ENCODE results near the gene NKTR. TPM values are rescaled to one million over a fixed set of nuclear protein-coding genes. Genes with fewer than 3 reads are reported as not detected.
A peak's percentile ranks its signal among the peaks of the same experiment; 100 is the strongest.

NKTR gene
- total and polyA plus RNA-seq, 7 donors = 1.8 to 130 (median 81.3) TPM

DNA sequence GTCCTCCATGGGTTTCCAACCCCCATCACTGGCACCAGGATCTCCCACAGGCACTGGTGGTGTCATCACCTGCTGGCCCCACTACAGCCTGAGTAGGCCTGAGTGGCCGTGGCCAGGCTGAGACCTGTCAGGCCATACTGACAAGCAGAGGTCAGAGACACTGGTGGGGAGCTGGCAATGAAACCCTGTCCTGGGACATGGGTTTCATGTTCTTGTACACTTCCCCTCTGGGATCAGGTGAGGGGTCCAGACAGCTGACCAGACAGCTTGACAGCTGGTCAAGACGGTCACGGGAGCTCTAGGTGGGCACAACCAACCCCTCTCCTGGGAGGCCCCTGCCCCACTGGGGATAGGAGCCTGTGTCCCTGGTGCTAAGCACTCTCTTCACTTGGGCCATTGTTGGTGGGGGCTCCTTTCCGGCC lies 66.1 kb downstream of the NKTR start:
- Histone ChIP-seq H3K27ac (peak overlapping the region in 3 of 4 donors; percentile 18 to 44 (median 43)), H3K4me3 (no peak overlapping the region), H3K9me3 (no peaks in the 10 kb centered on the region), H3K27me3 (no peaks in the 10 kb centered on the region), H3K36me3 (peaks cover 0 to 2% (median 0%) of the 10 kb centered on the region in 4 donors), H3K4me1 (peaks cover 0 to 31% (median 29%) of the 10 kb centered on the region in 4 donors)
- 75 to 88% methylated on average over 4 of the region's 4 CpGs for WGBS, 2 donors
- no peak for TF ChIP-seq POLR2A (IDR thresholded peaks at IDR 0.05)
- TF ChIP-seq CTCF (IDR thresholded peaks at IDR 0.05) = no peak
- TF ChIP-seq EP300 (IDR thresholded peaks at IDR 0.05) = no peak
- no peak for TF ChIP-seq POLR2AphosphoS5 (IDR thresholded peaks at IDR 0.05)
- DNase-seq = peak; percentile 68
- intact Hi-C loops (cut with DNase I) = no loop called here

DNA sequence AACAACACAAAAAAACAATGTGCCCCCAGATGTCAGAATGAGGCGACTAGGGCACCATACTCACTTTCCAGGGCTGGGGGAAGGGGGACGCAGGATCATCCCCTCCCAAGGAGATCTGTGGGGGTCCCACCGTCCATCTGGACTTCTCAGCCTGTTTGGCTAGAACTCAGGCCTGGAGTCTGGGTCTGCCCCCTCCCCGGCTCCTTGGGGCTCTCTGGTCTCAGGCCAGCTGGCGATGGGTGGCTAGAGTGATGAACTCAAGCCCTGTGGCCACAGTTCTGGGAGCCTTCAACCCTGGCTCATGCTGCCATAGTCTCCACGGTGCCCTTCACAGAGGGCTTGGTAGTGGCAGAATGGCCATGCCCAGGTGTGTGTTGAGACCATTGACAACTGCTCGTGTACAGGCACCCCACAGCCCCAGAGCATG lies 66.6 kb downstream of the NKTR start:
- WGBS, 2 donors = 56 to 74% methylated on average over 7 of the region's 7 CpGs
- peak overlapping the region in 2 of 4 donors; percentile 18 to 43 for H3K27ac ChIP-seq
- intact Hi-C loops (cut with DNase I) = no loop called here
- peak; percentile 71 for DNase-seq
- no peak overlapping the region for H3K4me3 ChIP-seq
- peaks cover 0 to 31% (median 29%) of the 10 kb centered on the region in 4 donors for H3K4me1 ChIP-seq
- no peaks in the 10 kb centered on the region for H3K9me3 ChIP-seq
- TF ChIP-seq EP300 (IDR thresholded peaks at IDR 0.05) = no peak
- TF ChIP-seq POLR2AphosphoS5 (IDR thresholded peaks at IDR 0.05) = no peak
- TF ChIP-seq CTCF (IDR thresholded peaks at IDR 0.05) = no peak
- TF ChIP-seq POLR2A (IDR thresholded peaks at IDR 0.05) = no peak
- H3K27me3 ChIP-seq = no peaks in the 10 kb centered on the region
- no peaks in the 10 kb centered on the region for H3K36me3 ChIP-seq

DNA sequence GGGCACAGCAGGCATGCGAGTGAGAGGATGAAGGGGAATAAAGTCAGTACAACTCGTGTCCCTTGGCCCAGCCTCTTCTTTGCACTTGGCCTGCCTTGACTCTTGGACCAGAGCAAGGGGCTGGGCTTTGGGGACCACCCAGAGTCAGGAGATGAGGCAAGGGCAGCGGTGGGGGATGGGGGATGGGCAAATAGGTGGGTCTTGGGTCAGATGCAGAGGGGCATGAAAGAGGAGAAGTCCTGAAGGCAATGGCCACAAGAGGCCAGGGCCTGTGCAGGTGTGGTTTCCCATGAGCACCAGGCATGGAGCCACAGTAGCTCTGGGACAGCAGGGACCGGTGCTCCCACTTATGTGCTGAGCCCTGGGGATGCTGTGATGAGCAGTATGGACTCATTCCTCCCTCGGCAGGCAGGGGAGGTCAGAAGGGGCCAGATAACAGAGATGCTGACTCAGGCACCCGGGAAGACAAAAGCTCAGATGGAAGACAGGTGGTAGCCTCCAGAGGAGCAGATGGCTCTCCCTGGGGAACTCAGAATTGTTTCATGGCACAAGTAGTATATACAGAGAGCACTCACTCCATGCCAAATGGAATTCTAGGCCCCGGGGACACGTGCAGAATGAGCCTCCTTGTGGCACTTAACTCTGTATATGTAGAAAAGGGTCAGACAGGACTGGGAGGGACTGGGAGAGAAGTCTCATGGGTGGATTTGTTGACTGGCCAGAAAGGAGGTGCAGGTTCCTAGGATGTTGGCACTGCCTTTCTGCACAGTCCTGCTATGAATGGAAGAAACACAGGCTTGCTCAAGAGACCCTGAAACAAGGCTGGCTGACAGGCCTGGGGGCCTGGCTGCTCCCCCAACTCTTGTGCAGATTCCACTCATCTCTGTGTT lies 67.3 kb downstream of the NKTR start:
- H3K4me3 ChIP-seq = no peak overlapping the region
- H3K4me1 ChIP-seq = peaks cover 0 to 31% (median 29%) of the 10 kb centered on the region in 4 donors
- WGBS, 2 donors = 51 to 60% methylated on average over 8 of the region's 8 CpGs
- intact Hi-C loops (cut with DNase I) = no loop called here
- H3K27me3 ChIP-seq = no peaks in the 10 kb centered on the region
- peak; percentile 64 for DNase-seq
- no peaks in the 10 kb centered on the region for H3K36me3 ChIP-seq
- H3K9me3 ChIP-seq = no peaks in the 10 kb centered on the region
- no peak overlapping the region for H3K27ac ChIP-seq
- TF ChIP-seq POLR2AphosphoS5 (IDR thresholded peaks at IDR 0.05) = peak in 1 of 4 donors; percentile 29
- TF ChIP-seq POLR2A (IDR thresholded peaks at IDR 0.05) = no peak

DNA sequence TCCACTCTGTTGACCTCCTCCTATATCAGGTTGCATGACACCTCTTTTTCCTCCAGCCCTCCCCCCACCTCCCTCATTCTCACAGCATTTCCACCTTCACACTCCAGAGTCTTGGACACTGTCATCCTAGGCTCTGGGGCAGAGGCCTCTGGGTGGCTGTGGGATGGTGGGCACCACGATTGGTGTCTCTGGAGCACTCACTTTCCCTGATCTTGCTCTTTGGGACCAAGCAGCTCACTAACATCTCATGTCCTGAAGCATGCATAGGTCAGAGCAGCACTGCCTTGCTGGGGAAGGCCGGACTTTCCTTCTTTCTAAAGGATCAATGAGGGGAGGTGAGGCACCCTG lies 67.9 kb downstream of the NKTR start:
- H3K4me3 ChIP-seq = no peak overlapping the region
- TF ChIP-seq POLR2AphosphoS5 (IDR thresholded peaks at IDR 0.05) (no peak), EP300 (IDR thresholded peaks at IDR 0.05) (no peak), CTCF (IDR thresholded peaks at IDR 0.05) (no peak), POLR2A (IDR thresholded peaks at IDR 0.05) (no peak)
- intact Hi-C loops (cut with DNase I) = no loop called here
- no peak overlapping the region for H3K27ac ChIP-seq
- peaks cover 0 to 31% (median 29%) of the 10 kb centered on the region in 4 donors for H3K4me1 ChIP-seq
- no peaks in the 10 kb centered on the region for H3K9me3 ChIP-seq
- WGBS, 2 donors = 87 to 89% methylated on average over 2 of the region's 2 CpGs
- peak; percentile 49 for DNase-seq
- no peaks in the 10 kb centered on the region for H3K36me3 ChIP-seq
- no peaks in the 10 kb centered on the region for H3K27me3 ChIP-seq

DNA sequence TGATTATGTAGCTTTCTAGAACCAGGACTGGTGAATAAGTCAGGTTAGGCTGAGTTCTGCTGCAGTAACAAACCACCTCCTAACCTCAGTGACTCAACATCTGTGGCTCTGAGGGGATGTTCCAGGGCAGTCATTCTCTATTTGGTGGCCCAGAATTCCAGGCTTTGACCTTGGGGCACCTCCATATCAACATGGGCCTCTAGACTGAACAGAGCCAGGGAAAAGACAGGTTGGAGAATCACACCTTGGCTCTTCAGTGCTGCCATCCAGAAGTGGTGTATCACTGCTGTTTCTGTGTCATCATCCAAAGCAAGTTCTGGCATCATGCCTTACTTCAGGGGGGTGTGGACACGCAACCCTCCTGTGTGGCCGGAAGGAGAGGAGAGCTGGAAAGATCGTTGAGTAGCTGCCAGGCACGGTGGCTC lies 68.3 kb downstream of the NKTR start:
- no peaks in the 10 kb centered on the region for H3K27me3 ChIP-seq
- H3K9me3 ChIP-seq = no peaks in the 10 kb centered on the region
- peaks cover 0 to 31% (median 29%) of the 10 kb centered on the region in 4 donors for H3K4me1 ChIP-seq
- 86 to 89% methylated on average over 4 of the region's 4 CpGs for WGBS, 2 donors
- TF ChIP-seq POLR2AphosphoS5 (IDR thresholded peaks at IDR 0.05) (peak in 1 of 4 donors; percentile 2), CTCF (IDR thresholded peaks at IDR 0.05) (no peak)
- H3K27ac ChIP-seq = no peak overlapping the region
- H3K36me3 ChIP-seq = no peaks in the 10 kb centered on the region
- no peak overlapping the region for H3K4me3 ChIP-seq
- peak; percentile 62 for DNase-seq
- intact Hi-C loops (cut with DNase I) = no loop called here
